Body of pancreas (tissue), 4 donors: Measurements from ENCODE around the gene MTF1. TPM values are rescaled to one million over a fixed set of nuclear protein-coding genes. Genes with fewer than 3 reads are reported as not detected.

Experiments used
- ATAC-seq: fragments of 150-250 bp; one replicate; pipeline ENCODE4 v1.9.1; 2016
- DNase-seq, 4 donors: peaks; one replicate each; pipeline ENCODE4 v3.0.0-alpha.2; 2019
- H3K27ac ChIP-seq, 4 donors: fragments of 200-600 bp; sonication (generic); 1 replicate in 3 of 4; 2 replicates in 1 of 4; pipeline versions ENCODE4 v1.5.1 to v1.6.1; 2016 to 2019; ENCODE audit warnings: mild to moderate bottlenecking in 1 of 4, mixed read lengths in 1 of 4, moderate library complexity in 1 of 4
- H3K27me3 ChIP-seq, 2 donors: fragments of 200-600 bp; sonication (generic); one replicate each; pipeline ENCODE4 v1.6.0; 2016; ENCODE audit warnings: mild to moderate bottlenecking in 1 of 2
- H3K36me3 ChIP-seq, 2 donors: fragments of 200-600 bp; sonication (generic); replicated peaks in 1 of 2; 2 replicates each; pipeline ENCODE4 v1.5.1; 2016; ENCODE audit warnings: low read depth in 2 of 2; ENCODE audit not compliant: insufficient read depth in 1 of 2
- H3K4me1 ChIP-seq: fragments of 200-600 bp; sonication (generic); one replicate; pipeline ENCODE4 v1.6.0; 2016
- H3K4me3 ChIP-seq, 2 donors: fragments of 200-600 bp; sonication (generic); 1 replicate in 1 of 2; 2 replicates in 1 of 2; pipeline ENCODE4 v1.5.1; 2016 to 2019
- H3K9me3 ChIP-seq, 3 donors: fragments of 200-600 bp; sonication (generic); 1 replicate in 2 of 3; 2 replicates in 1 of 3; pipeline ENCODE4 v1.5.1; 2016
- CTCF ChIP-seq, 7 experiments: fragments of 450-650 bp in 4 of 7; fragments of 200-600 bp in 3 of 7; sonication (generic) in 3 of 7; IDR thresholded peaks; one replicate each; pipeline ENCODE4 v1.5.1; 2016 to 2019; ENCODE audit warnings: antibody characterized with exemption in 7 of 7
- POLR2A ChIP-seq, 3 donors: fragments of 450-650 bp; IDR thresholded peaks; one replicate each; pipeline ENCODE4 v1.6.1; 2016; ENCODE audit warnings: antibody characterized with exemption in 3 of 3, mild to moderate bottlenecking in 2 of 3
- WGBS, 2 donors: methylation state at CpG; one replicate each; pipeline ENCODE4 v1.1.5; 2017; 5-methylcytosine and 5-hydroxymethylcytosine counted together
- intact Hi-C: fragments of 100-400 bp; cut with DNase I; formaldehyde crosslinking; loops from one replicate; pipeline ENCODE4 v1.15.1; 2023
- total RNA-seq, 2 donors: library from RNA; depleted of rRNA; stranded (reverse); fragments of >200 nt; gene quantifications; one replicate each; pipeline ENCODE4 v1.1.0, GENCODE V29; 2016

The MTF1 gene
- total RNA-seq, 2 donors from 2014 or later: 1.3 to 3.9 TPM

DNA sequence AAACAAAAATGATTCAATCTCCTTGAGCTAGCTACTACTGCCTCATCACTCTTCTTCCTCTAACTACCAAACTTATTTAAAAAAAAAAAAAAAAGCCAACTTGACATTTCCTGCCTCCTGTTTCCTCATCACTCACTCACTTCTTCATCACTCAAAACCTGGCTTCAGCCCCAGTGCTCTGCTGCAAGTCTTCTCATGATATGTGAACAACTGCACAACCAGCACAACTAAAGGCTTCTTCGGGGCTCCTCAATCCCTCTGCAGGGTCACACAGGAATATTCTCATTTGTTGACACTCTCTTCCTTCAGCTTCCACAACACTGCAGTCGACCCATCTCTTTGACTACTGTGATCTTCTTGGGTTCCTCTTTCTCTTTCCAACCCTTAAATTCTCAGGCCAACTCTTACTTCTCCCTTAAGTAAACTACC, 7.6 kb downstream of the MTF1 start:
- Histone ChIP-seq H3K27ac (no peak overlapping the region), H3K4me3 (no peak overlapping the region), H3K27me3 (no peaks in the 10 kb centered on the region), H3K4me1 (peaks cover 25% of the 10 kb centered on the region), H3K9me3 (no peaks in the 10 kb centered on the region), H3K36me3 (no peaks in the 10 kb centered on the region)
- 65 to 71% methylated on average over 2 of the region's 2 CpGs for WGBS, 2 donors
- TF ChIP-seq POLR2A (IDR thresholded peaks at IDR 0.05) (no peak), CTCF (IDR thresholded peaks at IDR 0.05) (no peak)
- no peak for DNase-seq
- intact Hi-C loops: loop anchor here (10.0 kb wide), 2 partner anchors 57 to 157 kb away; partner anchors contain the start of genes CDCA8 and MANEAL
- no peak for ATAC-seq

DNA sequence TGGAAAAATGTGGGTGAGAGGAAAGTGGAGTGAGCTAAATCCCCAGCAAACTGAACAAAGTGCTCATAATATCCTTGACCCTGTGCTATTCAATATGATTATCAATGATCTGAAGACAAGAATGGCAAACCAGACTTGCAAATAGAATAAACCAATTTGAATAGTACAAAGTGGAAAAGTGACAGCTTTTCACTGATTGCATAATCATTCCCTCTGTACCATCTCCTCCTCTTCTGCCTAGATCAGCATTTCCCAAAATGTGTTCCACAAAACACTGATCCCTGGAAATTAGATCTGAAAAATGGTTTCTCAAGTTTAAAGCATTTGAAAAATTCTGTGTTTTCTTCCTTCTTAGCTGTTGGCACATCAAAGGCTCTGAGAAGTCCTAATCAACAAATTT, 8.1 kb downstream of the MTF1 start:
- Histone ChIP-seq H3K27me3 (no peaks in the 10 kb centered on the region), H3K4me1 (peaks cover 20% of the 10 kb centered on the region), H3K4me3 (no peak overlapping the region), H3K9me3 (no peaks in the 10 kb centered on the region), H3K27ac (no peak overlapping the region), H3K36me3 (no peaks in the 10 kb centered on the region)
- ATAC-seq (no peak), DNase-seq (no peak)
- intact Hi-C loops: loop anchor here (10.0 kb wide), 2 partner anchors 56 to 156 kb away; partner anchors contain the start of genes CDCA8 and MANEAL
- TF ChIP-seq POLR2A (IDR thresholded peaks at IDR 0.05): no peak
- no peak for TF ChIP-seq CTCF (IDR thresholded peaks at IDR 0.05)

GRCh38 chr1:37850352-37850955, 8.9 kb downstream of the MTF1 start:
- Histone ChIP-seq H3K36me3 (no peaks in the 10 kb centered on the region), H3K4me3 (no peak overlapping the region), H3K27me3 (no peaks in the 10 kb centered on the region), H3K4me1 (peaks cover 14% of the 10 kb centered on the region), H3K9me3 (no peaks in the 10 kb centered on the region), H3K27ac (no peak overlapping the region)
- ATAC-seq (no peak), DNase-seq (no peak)
- TF ChIP-seq CTCF (IDR thresholded peaks at IDR 0.05): no peak
- WGBS, 2 donors: 86 to 89% methylated on average over 6 of the region's 6 CpGs
- intact Hi-C loops: loop anchor here (10.0 kb wide), 2 partner anchors 56 to 156 kb away; partner anchors contain the start of genes CDCA8 and MANEAL

- DNase-seq: no peak
- no peak overlapping the region for H3K4me3 ChIP-seq
- intact Hi-C loops: no loop called here
- no peaks in the 10 kb centered on the region for H3K9me3 ChIP-seq
- WGBS, 2 donors: 92 to 98% methylated on average over 3 of the region's 3 CpGs
- H3K4me1 ChIP-seq: peaks cover 15% of the 10 kb centered on the region
- no peak for ATAC-seq
- H3K27me3 ChIP-seq: no peaks in the 10 kb centered on the region
- H3K36me3 ChIP-seq: no peaks in the 10 kb centered on the region
- TF ChIP-seq POLR2A (IDR thresholded peaks at IDR 0.05): no peak
- no peak for TF ChIP-seq CTCF (IDR thresholded peaks at IDR 0.05)
- no peak overlapping the region for H3K27ac ChIP-seq
These were observed 9.9 kb downstream of the MTF1 start for GRCh38 chr1:37849480-37849879.
